Gastroesophageal sphincter (tissue), 4 donors: Measurements from ENCODE around the gene KANK3. TPM values are rescaled to one million over a fixed set of nuclear protein-coding genes. Genes with fewer than 3 reads are reported as not detected.

ENCODE experiments used
- ATAC-seq: fragments of 150-250 bp; one replicate; pipeline ENCODE4 v1.9.1; 2016; ENCODE audit warnings: mild to moderate bottlenecking, moderate library complexity
- H3K27ac ChIP-seq, 4 donors: fragments of 200-600 bp; sonication (generic) in 3 of 4; 1 replicate in 3 of 4; 2 replicates in 1 of 4; pipeline ENCODE4 v1.5.1; 2016 to 2019
- H3K27me3 ChIP-seq: fragments of 200-600 bp; sonication (generic); one replicate; pipeline ENCODE4 v1.5.1; 2019
- H3K36me3 ChIP-seq, 2 donors: fragments of 200-600 bp; sonication (generic); one replicate each; pipeline ENCODE4 v1.5.1; 2019; ENCODE audit warnings: control low read depth in 1 of 2
- H3K4me1 ChIP-seq, 3 donors: fragments of 200-600 bp; sonication (generic); 1 replicate in 2 of 3; 2 replicates in 1 of 3; pipeline ENCODE4 v1.5.1; 2016 to 2019; ENCODE audit warnings: control low read depth in 2 of 3
- H3K4me3 ChIP-seq, 2 donors: fragments of 200-600 bp; sonication (generic); one replicate each; pipeline ENCODE4 v1.5.1; 2019; ENCODE audit warnings: mild to moderate bottlenecking in 1 of 2, moderate library complexity in 1 of 2
- H3K9me3 ChIP-seq, 3 donors: fragments of 200-600 bp; sonication (generic); one replicate each; pipeline ENCODE4 v1.5.1; 2017 to 2019; ENCODE audit warnings: control low read depth in 2 of 3
- EP300 ChIP-seq: sonication (generic); formaldehyde crosslinking; IDR thresholded peaks from one replicate; pipeline ENCODE4 v1.6.1; 2017; ENCODE audit warnings: antibody characterized with exemption, mild to moderate bottlenecking
- POLR2A ChIP-seq, 2 donors: fragments of 450-650 bp; IDR thresholded peaks; one replicate each; pipeline ENCODE4 v1.6.1; 2017; ENCODE audit warnings: antibody characterized with exemption in 2 of 2, mild to moderate bottlenecking in 2 of 2, moderate library complexity in 1 of 2
- POLR2AphosphoS5 ChIP-seq: sonication (generic); formaldehyde crosslinking; IDR thresholded peaks from one replicate; pipeline ENCODE4 v1.6.1; 2017; ENCODE audit warnings: antibody characterized with exemption
- WGBS, 2 donors: methylation state at CpG; one replicate each; pipeline ENCODE4 v1.1.5; 2018; ENCODE audit warnings: low coverage in 1 of 2; 5-methylcytosine and 5-hydroxymethylcytosine counted together
- total RNA-seq, 4 donors: library from RNA; depleted of rRNA; stranded (reverse); fragments of >200 nt; gene quantifications; one replicate each; pipeline ENCODE4 v1.1.0, GENCODE V29; 2016
- TF ChIP-seq, protein P1 (sequence below), 4 experiments: fragments of 200-600 bp in 2 of 4; fragments of 450-650 bp in 2 of 4; sonication (generic) in 1 of 4; IDR thresholded peaks; one replicate each; pipeline ENCODE4 v1.5.1; 2017 to 2019; ENCODE audit warnings: antibody characterized with exemption in 4 of 4, mild to moderate bottlenecking in 2 of 4, moderate library complexity in 2 of 4

Gene KANK3
- total RNA-seq, 4 donors from 2014 or later: 9.8 to 22.3 (median 19.2) TPM

DNA sequence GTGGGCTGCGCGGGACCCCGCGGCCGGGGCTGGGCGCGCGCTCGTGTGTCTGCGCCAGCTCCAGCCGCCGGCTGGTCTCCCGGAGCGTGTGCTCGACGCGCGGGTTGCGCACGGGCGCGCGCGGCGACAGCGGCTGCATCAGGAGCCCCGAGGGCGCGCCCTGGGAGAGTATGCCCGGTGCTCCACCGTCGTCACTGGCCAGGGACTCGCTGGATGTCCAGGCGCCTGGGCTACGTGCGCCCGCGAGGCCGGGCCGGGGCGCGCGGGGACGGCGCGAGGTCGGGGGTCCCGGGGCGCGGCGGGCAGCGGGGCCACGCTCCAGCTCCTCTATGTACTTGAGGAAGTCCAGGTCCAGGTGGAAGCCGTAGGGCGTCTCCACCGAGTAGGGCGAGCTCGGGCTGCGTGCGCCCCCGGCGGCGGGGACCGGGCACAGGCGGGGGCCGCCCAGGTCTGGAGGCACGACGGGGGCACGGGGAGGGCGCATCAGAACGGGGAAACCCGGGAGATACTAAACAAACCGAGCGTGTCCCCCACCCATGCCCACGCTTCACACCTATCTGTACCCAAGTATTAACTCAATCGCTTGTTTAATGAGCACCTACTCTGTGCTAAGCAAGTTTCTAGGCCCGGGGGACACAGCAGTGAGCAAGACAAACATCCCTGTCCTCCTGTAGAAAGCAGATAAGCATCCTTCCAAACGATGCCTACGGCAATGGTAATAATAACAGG lies 7.6 kb downstream of the KANK3 start:
- ATAC-seq: peak; percentile 14
- no peak overlapping the region for H3K27ac ChIP-seq
- WGBS, 2 donors: 20% methylated on average over 1 of the region's 79 CpGs; no CpG with 5 or more reads in 1 of the 2 donors
- peak overlapping the region in 1 of 2 donors; percentile 46 for H3K4me3 ChIP-seq
- peaks cover 0 to 6% of the 10 kb centered on the region in 2 donors for H3K36me3 ChIP-seq
- peaks cover 82% of the 10 kb centered on the region for H3K27me3 ChIP-seq
- H3K4me1 ChIP-seq: peaks cover 0 to 41% (median 13%) of the 10 kb centered on the region in 3 donors
- no peaks in the 10 kb centered on the region for H3K9me3 ChIP-seq
- TF ChIP-seq, protein P1, sequence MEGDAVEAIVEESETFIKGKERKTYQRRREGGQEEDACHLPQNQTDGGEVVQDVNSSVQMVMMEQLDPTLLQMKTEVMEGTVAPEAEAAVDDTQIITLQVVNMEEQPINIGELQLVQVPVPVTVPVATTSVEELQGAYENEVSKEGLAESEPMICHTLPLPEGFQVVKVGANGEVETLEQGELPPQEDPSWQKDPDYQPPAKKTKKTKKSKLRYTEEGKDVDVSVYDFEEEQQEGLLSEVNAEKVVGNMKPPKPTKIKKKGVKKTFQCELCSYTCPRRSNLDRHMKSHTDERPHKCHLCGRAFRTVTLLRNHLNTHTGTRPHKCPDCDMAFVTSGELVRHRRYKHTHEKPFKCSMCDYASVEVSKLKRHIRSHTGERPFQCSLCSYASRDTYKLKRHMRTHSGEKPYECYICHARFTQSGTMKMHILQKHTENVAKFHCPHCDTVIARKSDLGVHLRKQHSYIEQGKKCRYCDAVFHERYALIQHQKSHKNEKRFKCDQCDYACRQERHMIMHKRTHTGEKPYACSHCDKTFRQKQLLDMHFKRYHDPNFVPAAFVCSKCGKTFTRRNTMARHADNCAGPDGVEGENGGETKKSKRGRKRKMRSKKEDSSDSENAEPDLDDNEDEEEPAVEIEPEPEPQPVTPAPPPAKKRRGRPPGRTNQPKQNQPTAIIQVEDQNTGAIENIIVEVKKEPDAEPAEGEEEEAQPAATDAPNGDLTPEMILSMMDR (IDR thresholded peaks at IDR 0.05): no peak
- TF ChIP-seq POLR2AphosphoS5 (no peak), POLR2A (IDR thresholded peaks at IDR 0.05) (no peak), EP300 (no peak)

DNA sequence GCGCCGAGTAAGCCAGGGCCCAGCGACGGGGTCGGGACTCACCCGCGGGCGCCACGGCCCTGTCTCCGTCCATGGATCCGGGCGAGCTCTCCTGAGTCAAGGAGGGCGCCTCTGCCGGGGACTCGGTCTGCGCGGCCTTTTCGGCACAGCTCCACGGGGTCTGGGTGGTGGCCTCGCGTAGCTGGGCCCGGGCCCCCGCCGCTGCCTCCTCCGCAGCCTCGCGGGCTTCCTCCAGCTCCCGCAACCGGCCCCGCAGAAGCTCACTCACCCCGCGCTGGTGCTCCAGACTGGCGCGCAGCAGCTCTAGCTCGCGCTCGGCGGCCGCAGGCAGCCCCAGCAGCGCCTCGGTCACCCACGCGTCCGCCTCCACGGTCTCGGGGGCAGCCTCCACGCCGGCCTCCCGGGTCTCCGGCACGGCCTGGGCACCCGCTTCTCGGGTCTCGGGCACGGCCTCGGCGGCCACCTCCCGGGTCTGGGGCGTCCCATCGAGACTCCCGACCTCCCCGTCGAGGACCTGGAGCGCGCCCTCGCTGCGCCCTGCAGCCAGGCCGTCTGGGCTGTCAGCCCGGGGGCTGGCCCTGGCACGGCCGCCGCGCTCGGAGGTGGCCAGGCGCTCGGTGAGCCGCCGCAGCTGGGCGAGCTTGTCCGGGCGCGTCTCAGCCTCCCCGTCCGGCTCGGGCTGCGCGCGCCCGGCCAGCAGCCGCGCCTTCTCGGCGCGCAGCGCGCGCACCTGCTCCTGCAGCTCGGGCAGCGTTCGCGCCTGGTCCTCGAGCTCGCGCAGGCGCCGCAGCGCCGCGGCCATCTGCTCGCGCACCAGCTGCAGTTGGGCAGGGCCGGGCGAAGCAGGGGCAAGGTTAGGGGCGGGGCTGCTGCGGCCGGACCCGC lies 8.4 kb downstream of the KANK3 start:
- Histone ChIP-seq H3K27me3 (peaks cover 78% of the 10 kb centered on the region), H3K9me3 (no peaks in the 10 kb centered on the region), H3K36me3 (peaks cover 0 to 6% of the 10 kb centered on the region in 2 donors), H3K4me3 (peak overlapping the region in 1 of 2 donors; percentile 46), H3K27ac (peak overlapping the region in 1 of 4 donors; percentile 11), H3K4me1 (peaks cover 0 to 41% (median 13%) of the 10 kb centered on the region in 3 donors)
- ATAC-seq: peak; percentile 81
- TF ChIP-seq POLR2A (IDR thresholded peaks at IDR 0.05) (no peak), POLR2AphosphoS5 (no peak), EP300 (no peak)
- TF ChIP-seq, protein P1 (IDR thresholded peaks at IDR 0.05): no peak
- no CpG with 5 or more reads among the region's 117 CpGs for WGBS, 2 donors

DNA sequence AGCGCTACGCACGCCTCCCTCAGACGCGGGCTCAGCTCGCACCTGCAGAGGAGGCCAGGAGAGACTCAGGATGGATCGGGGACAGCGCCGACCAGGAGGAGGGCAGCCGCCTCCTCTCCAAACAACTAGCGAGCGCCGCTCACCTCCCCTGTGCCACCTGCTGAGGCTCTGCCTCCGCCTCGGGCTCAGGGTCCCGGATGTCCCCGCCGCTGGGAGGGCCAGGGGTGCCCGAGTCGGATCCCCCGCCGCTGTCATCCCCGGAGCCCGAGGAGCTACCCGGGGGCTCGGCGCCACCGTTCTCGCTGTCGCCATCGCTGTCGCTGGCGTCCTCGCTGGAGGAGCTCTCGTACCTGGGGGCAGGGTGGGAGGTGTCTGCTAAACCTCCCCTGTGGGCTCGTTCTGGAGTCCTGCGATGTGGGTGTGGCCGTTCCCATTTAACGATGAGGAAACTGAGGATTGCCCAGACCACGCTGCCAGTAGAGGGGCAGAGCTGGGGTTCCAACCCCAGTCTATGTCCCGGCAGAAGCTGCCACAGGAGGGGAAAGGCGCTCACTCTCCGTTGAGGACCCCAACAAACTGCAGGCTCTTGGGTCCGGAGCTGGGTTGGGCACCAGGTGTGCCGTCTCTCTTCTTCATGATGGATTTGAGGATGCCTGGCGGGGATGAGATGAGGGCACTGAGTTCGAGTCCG lies 9.2 kb downstream of the KANK3 start:
- TF ChIP-seq, protein P1 (IDR thresholded peaks at IDR 0.05): no peak
- no peak for TF ChIP-seq EP300
- Histone ChIP-seq H3K4me3 (peak overlapping the region in 1 of 2 donors; percentile 46), H3K9me3 (no peaks in the 10 kb centered on the region), H3K36me3 (peaks cover 0 to 6% of the 10 kb centered on the region in 2 donors), H3K27ac (peak overlapping the region in 1 of 4 donors; percentile 11), H3K27me3 (peaks cover 71% of the 10 kb centered on the region), H3K4me1 (peaks cover 0 to 41% (median 13%) of the 10 kb centered on the region in 3 donors)
- ATAC-seq: no peak
- 33% methylated on average over 3 of the region's 48 CpGs; no CpG with 5 or more reads in 1 of the 2 donors for WGBS, 2 donors

DNA sequence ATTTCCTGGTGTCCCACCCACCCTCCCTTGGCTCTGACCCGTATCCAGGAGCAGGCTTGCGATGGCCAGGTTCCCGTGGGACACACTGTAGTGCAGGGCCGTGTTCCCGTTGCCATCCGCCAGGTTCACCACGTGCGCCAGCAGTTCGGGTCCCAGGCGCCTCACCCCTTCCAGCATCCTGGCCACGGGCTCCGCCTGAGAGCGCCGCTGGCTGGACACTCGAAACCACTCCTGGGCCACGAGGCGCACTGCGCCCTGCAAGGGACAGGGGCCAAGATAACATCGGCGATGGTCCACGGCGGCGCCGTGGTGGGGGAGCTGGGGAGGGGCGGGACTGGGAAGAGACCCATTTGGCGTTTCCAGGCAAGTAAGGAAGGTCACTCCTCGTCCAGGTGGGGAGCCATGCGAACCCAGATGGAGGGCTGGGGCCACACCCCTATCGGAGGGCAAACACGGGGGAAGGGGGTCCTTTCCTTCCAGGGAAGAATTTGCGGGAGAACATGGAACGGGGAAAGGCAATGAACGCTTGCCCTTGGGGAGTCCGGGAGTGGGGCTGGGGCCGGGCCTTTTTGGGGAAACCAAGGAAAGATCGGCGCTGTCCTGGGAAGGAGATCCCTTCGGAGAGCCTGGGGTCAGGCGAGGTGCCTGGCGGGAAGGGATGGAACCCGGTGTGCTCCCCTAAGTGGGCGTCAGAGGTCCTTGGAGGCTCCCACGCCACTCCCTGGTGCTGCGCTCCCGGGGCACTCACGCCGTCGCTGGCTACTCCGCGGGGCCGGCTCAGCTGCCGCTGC lies 9.9 kb downstream of the KANK3 start:
- Histone ChIP-seq H3K9me3 (no peaks in the 10 kb centered on the region), H3K4me1 (peaks cover 0 to 40% (median 13%) of the 10 kb centered on the region in 3 donors), H3K36me3 (peaks cover 0 to 6% of the 10 kb centered on the region in 2 donors), H3K4me3 (peak overlapping the region in 1 of 2 donors; percentile 4), H3K27ac (no peak overlapping the region), H3K27me3 (peaks cover 67% of the 10 kb centered on the region)
- WGBS, 2 donors: 13 to 34% methylated on average over 4 to 8 of the region's 52 CpGs
- ATAC-seq: no peak
- no peak for TF ChIP-seq EP300
- TF ChIP-seq, protein P1 (IDR thresholded peaks at IDR 0.05): no peak
- no peak for TF ChIP-seq POLR2A (IDR thresholded peaks at IDR 0.05)
- TF ChIP-seq POLR2AphosphoS5: no peak
